CD14-positive monocyte (primary cell): ENCODE data around the gene ISG15. TPM values are rescaled to one million over a fixed set of nuclear protein-coding genes. Genes with fewer than 3 reads are reported as not detected.

ENCODE experiments used
- DNase-seq, 3 donors: peaks; one replicate each; pipeline ENCODE4 v3.0.0-alpha.2; 2011 to 2022
- H2AFZ ChIP-seq: 2 replicates; pipeline ENCODE4 v1.6.0; 2012; ENCODE audit warnings: mild to moderate bottlenecking, low read depth, low read length, inconsistent platforms; ENCODE audit not compliant: insufficient read depth, poor library complexity, severe bottlenecking
- H3K27ac ChIP-seq, 2 donors: 1 replicate in 1 of 2; 2 replicates in 1 of 2; pipeline ENCODE4 v1.5.1; 2012 to 2013; ENCODE audit warnings: low read length in 2 of 2, control low read depth in 1 of 2, inconsistent platforms in 1 of 2, low read depth in 1 of 2, mild to moderate bottlenecking in 1 of 2
- H3K27me3 ChIP-seq, 2 donors: one replicate each; pipeline versions ENCODE4 v1.6.0 to v1.6.1; 2011 to 2013; ENCODE audit warnings: low read length in 2 of 2; ENCODE audit not compliant: control insufficient read depth in 2 of 2, insufficient read depth in 2 of 2
- H3K36me3 ChIP-seq, 2 donors: replicated peaks in 1 of 2; 1 replicate in 1 of 2; 2 replicates in 1 of 2; pipeline versions ENCODE4 v1.5.1 to v1.6.1; 2012 to 2013; ENCODE audit warnings: low read length in 2 of 2, control low read depth in 1 of 2, inconsistent platforms in 1 of 2, mild to moderate bottlenecking in 1 of 2; ENCODE audit not compliant: insufficient read depth in 2 of 2, control insufficient read depth in 1 of 2
- H3K4me1 ChIP-seq, 2 donors: 1 replicate in 1 of 2; 2 replicates in 1 of 2; pipeline versions ENCODE4 v1.5.1 to v1.6.1; 2012 to 2013; ENCODE audit warnings: low read length in 2 of 2, control low read depth in 1 of 2, inconsistent platforms in 1 of 2, mild to moderate bottlenecking in 1 of 2, moderate library complexity in 1 of 2; ENCODE audit not compliant: insufficient read depth in 2 of 2, control insufficient read depth in 1 of 2
- H3K4me2 ChIP-seq: replicated peaks from 2 replicates; pipeline ENCODE3; 2012; ENCODE audit warnings: low read length, moderate library complexity, mild to moderate bottlenecking; ENCODE audit not compliant: poor library complexity, severe bottlenecking; ENCODE audit errors: extremely low read depth
- H3K4me3 ChIP-seq, 3 experiments: fragments of 200-600 bp in 1 of 3; sonication (generic) in 1 of 3; replicated peaks in 1 of 3; 1 replicate in 2 of 3; 2 replicates in 1 of 3; pipeline ENCODE4 v1.5.1; 2011 to 2013; ENCODE audit warnings: low read length in 3 of 3, mild to moderate bottlenecking in 3 of 3, control low read depth in 2 of 3, low read depth in 2 of 3, inconsistent platforms in 1 of 3, moderate library complexity in 1 of 3
- H3K79me2 ChIP-seq: 2 replicates; pipeline ENCODE4 v1.6.0; 2012; ENCODE audit warnings: mild to moderate bottlenecking, control low read depth, inconsistent platforms, low read length, moderate library complexity; ENCODE audit not compliant: insufficient read depth
- H3K9ac ChIP-seq: 2 replicates; pipeline ENCODE4 v1.6.0; 2017; ENCODE audit warnings: low read length, mild to moderate bottlenecking; ENCODE audit not compliant: insufficient read depth, poor library complexity, severe bottlenecking
- H3K9me3 ChIP-seq, 2 donors: replicated peaks in 1 of 2; 1 replicate in 1 of 2; 2 replicates in 1 of 2; pipeline versions ENCODE4 v1.5.1 to v1.6.1; 2012 to 2013; ENCODE audit warnings: low read length in 2 of 2, control low read depth in 1 of 2; ENCODE audit not compliant: control insufficient read depth in 1 of 2, insufficient read depth in 1 of 2
- H4K20me1 ChIP-seq: 2 replicates; pipeline ENCODE4 v1.6.0; 2012; ENCODE audit warnings: mild to moderate bottlenecking, low read length, control low read depth, moderate library complexity; ENCODE audit not compliant: insufficient read depth
- H3K27ac Mint-ChIP-seq, 7 donors: one replicate each; pipeline ENCODE4 v1.8.0; 2020; ENCODE audit warnings: mild to moderate bottlenecking in 7 of 7, mixed read lengths in 7 of 7, moderate library complexity in 6 of 7, inconsistent platforms in 2 of 7
- H3K27me3 Mint-ChIP-seq, 3 donors: one replicate each; pipeline ENCODE4 v1.8.0; 2021 to 2022; ENCODE audit warnings: low read depth in 3 of 3, mild to moderate bottlenecking in 3 of 3, mixed read lengths in 3 of 3, moderate library complexity in 3 of 3, inconsistent platforms in 1 of 3
- H3K36me3 Mint-ChIP-seq, 2 donors: one replicate each; pipeline ENCODE4 v1.8.0; 2020; ENCODE audit warnings: mixed read lengths in 2 of 2, inconsistent platforms in 1 of 2, mild to moderate bottlenecking in 1 of 2
- H3K4me1 Mint-ChIP-seq: one replicate; pipeline ENCODE4 v1.8.0; 2020; ENCODE audit warnings: mild to moderate bottlenecking, mixed read lengths
- H3K4me3 Mint-ChIP-seq, 2 donors: one replicate each; pipeline ENCODE4 v1.8.0; 2020; ENCODE audit warnings: mild to moderate bottlenecking in 2 of 2, mixed read lengths in 2 of 2, moderate library complexity in 1 of 2
- H3K9me3 Mint-ChIP-seq, 7 donors: one replicate each; pipeline ENCODE4 v1.8.0; 2020 to 2022; ENCODE audit warnings: mixed read lengths in 7 of 7, mild to moderate bottlenecking in 6 of 7, moderate library complexity in 6 of 7, inconsistent platforms in 2 of 7
- CTCF ChIP-seq: fragments of 200-600 bp; IDR thresholded peaks from one replicate; pipeline ENCODE4 v1.8.0; 2022; ENCODE audit warnings: antibody characterized with exemption, mild to moderate bottlenecking
- WGBS: methylation state at CpG from one replicate; pipeline ENCODE4 v1.1.5; 2013; ENCODE audit warnings: missing lambda C conversion rate; ENCODE audit not compliant: insufficient coverage; 5-methylcytosine and 5-hydroxymethylcytosine counted together
- intact Hi-C, 2 donors: fragments of 100-400 bp; cut with micrococcal nuclease; formaldehyde crosslinking; loops; one replicate each; pipeline versions ENCODE4 v1.15.0 to v1.15.1; 2023
- polyA plus RNA-seq, 3 donors: library from polyadenylated mRNA; depleted of rRNA in 1 of 3; unstranded in 2 of 3; stranded (reverse) in 1 of 3; fragments of 300-500 nt in 2 of 3; fragments of >200 nt in 1 of 3; fragmentation: Illumina TruSeq in 2 of 3; gene quantifications; 1 replicate in 2 of 3; 2 replicates in 1 of 3; pipeline ENCODE4 v1.2.3, GENCODE V29; 2012 to 2021

ISG15 gene
- polyA plus RNA-seq, 3 donors = 128 to 241 (median 145) TPM

- Histone ChIP-seq H3K4me1 (peaks cover 6 to 22% of the 10 kb centered on the region in 2 donors), H3K79me2 (no peaks in the 10 kb centered on the region), H3K9ac (no peak overlapping the region), H3K4me3 (no peak overlapping the region), H3K4me2 (no peak overlapping the region), H3K36me3 (no peaks in the 10 kb centered on the region), H4K20me1 (peaks cover 12% of the 10 kb centered on the region), H3K9me3 (peaks cover 22 to 29% of the 10 kb centered on the region in 2 donors), H2AFZ (no peak overlapping the region), H3K27ac (no peak overlapping the region), H3K27me3 (peaks cover 23 to 48% of the 10 kb centered on the region in 2 donors)
- H3K4me3 Mint-ChIP-seq = peak overlapping the region in 1 of 2 donors; percentile 69
- H3K9me3 Mint-ChIP-seq = peaks cover 10 to 43% (median 32%) of the 10 kb centered on the region in 7 donors
- no peak for DNase-seq
- intact Hi-C loops = no loop called here
- no peak overlapping the region for H3K27ac Mint-ChIP-seq
- TF ChIP-seq CTCF = no peak
- peaks cover 10% of the 10 kb centered on the region for H3K4me1 Mint-ChIP-seq
- peaks cover 45 to 82% (median 63%) of the 10 kb centered on the region in 3 donors for H3K27me3 Mint-ChIP-seq
- WGBS = 59% methylated on average over 10 of the region's 30 CpGs
- peaks cover 0 to 4% of the 10 kb centered on the region in 2 donors for H3K36me3 Mint-ChIP-seq
Measured at GRCh38 chr1:995665-996633, 17.3 kb upstream of the ISG15 start.

- TF ChIP-seq CTCF = no peak
- peaks cover 28 to 58% of the 10 kb centered on the region in 2 donors for H3K27me3 ChIP-seq
- H4K20me1 ChIP-seq = peaks cover 12% of the 10 kb centered on the region
- H3K36me3 ChIP-seq = no peaks in the 10 kb centered on the region
- intact Hi-C loops = no loop called here
- peak overlapping the region in 1 of 3 experiments; percentile 52 for H3K4me3 ChIP-seq
- peaks cover 52 to 80% (median 63%) of the 10 kb centered on the region in 3 donors for H3K27me3 Mint-ChIP-seq
- H3K4me2 ChIP-seq = peak overlapping the region; percentile 36
- H3K9me3 Mint-ChIP-seq = peaks cover 6 to 40% (median 21%) of the 10 kb centered on the region in 7 donors
- H3K9ac ChIP-seq = no peak overlapping the region
- peaks cover 11 to 33% of the 10 kb centered on the region in 2 donors for H3K4me1 ChIP-seq
- DNase-seq = peak in 1 of 3 donors; percentile 8
- 52% methylated on average over 22 of the region's 24 CpGs for WGBS
- H3K27ac ChIP-seq = no peak overlapping the region
- no peak overlapping the region for H3K27ac Mint-ChIP-seq
- H3K36me3 Mint-ChIP-seq = peaks cover 0 to 4% of the 10 kb centered on the region in 2 donors
- H3K9me3 ChIP-seq = peaks cover 16 to 27% of the 10 kb centered on the region in 2 donors
- H3K4me3 Mint-ChIP-seq = peak overlapping the region; percentile 56 to 75
- no peaks in the 10 kb centered on the region for H3K79me2 ChIP-seq
- H2AFZ ChIP-seq = no peak overlapping the region
- peaks cover 14% of the 10 kb centered on the region for H3K4me1 Mint-ChIP-seq
Measured at GRCh38 chr1:996851-997712, 16.2 kb upstream of the ISG15 start.
